ENCODE data around the gene DNAJB4. TPM values are rescaled to one million over a fixed set of nuclear protein-coding genes. Genes with fewer than 3 reads are reported as not detected.

DNAJB4 gene
- total RNA-seq, 1 donor: 57.0 TPM

GRCh38 chr1:78044796-78045562 lies 40.2 kb downstream of the DNAJB4 start:
- H3K4me3 ChIP-seq (ENCODE audit: low read depth, low read length): peak overlapping the region; percentile 61
- TF ChIP-seq CTCF (IDR thresholded peaks at IDR 0.05; ENCODE audit: insufficient read depth, low read depth, low read length): no peak
- DNase-seq (ENCODE audit: low read depth): no peak

- H3K4me3 ChIP-seq (ENCODE audit: low read depth, low read length): peak overlapping the region; percentile 61
- no peak for DNase-seq (ENCODE audit: low read depth)
- TF ChIP-seq CTCF (IDR thresholded peaks at IDR 0.05; ENCODE audit: insufficient read depth, low read depth, low read length): no peak
These were observed 40.8 kb downstream of the DNAJB4 start for GRCh38 chr1:78045563-78045925.

GRCh38 chr1:78045926-78046778 lies 41.4 kb downstream of the DNAJB4 start, which contains the start of gene GIPC2:
GIPC2 (plus strand) TSS chr1:78045966; CDS start chr1:78046095, 129 bp downstream.
- peak; percentile 19 for DNase-seq (ENCODE audit: low read depth)
- H3K4me3 ChIP-seq (ENCODE audit: low read depth, low read length): peak within 1 kb of the TSS; percentile 61
- TF ChIP-seq CTCF (IDR thresholded peaks at IDR 0.05; ENCODE audit: insufficient read depth, low read depth, low read length): no peak

- DNase-seq (ENCODE audit: low read depth): no peak
- TF ChIP-seq CTCF (IDR thresholded peaks at IDR 0.05; ENCODE audit: insufficient read depth, low read depth, low read length): no peak
- no peak overlapping the region for H3K4me3 ChIP-seq (ENCODE audit: low read depth, low read length)
These were observed 42.4 kb downstream of the DNAJB4 start for GRCh38 chr1:78047106-78047505.

GRCh38 chr1:78047631-78048030 lies 42.9 kb downstream of the DNAJB4 start:
- no peak for TF ChIP-seq CTCF (IDR thresholded peaks at IDR 0.05; ENCODE audit: insufficient read depth, low read depth, low read length)
- DNase-seq (ENCODE audit: low read depth): no peak
- H3K4me3 ChIP-seq (ENCODE audit: low read depth, low read length): no peak overlapping the region

- no peak overlapping the region for H3K4me3 ChIP-seq (ENCODE audit: low read depth, low read length)
- no peak for DNase-seq (ENCODE audit: low read depth)
- no peak for TF ChIP-seq CTCF (IDR thresholded peaks at IDR 0.05; ENCODE audit: insufficient read depth, low read depth, low read length)
These were observed 43.7 kb downstream of the DNAJB4 start for GRCh38 chr1:78048446-78048845.
